ENCODE data around the gene ANKRD29. TPM values are rescaled to one million over a fixed set of nuclear protein-coding genes. Genes with fewer than 3 reads are reported as not detected.

Gene ANKRD29
- total RNA-seq, 6 donors from 2014 or later, result 50.4 to 150 (median 85.8) TPM

- no peaks in the 10 kb centered on the region for H3K9me3 ChIP-seq
- 88 to 94% methylated on average over 5 of the region's 5 CpGs for WGBS, 2 donors
Observed at GRCh38 chr18:23658285-23658684, 4.4 kb downstream of the ANKRD29 start.

GRCh38 chr18:23652232-23652631 is 10.5 kb downstream of the ANKRD29 start:
- ATAC-seq (ENCODE audit: low FRiP score in 2 of 2) (no peak), DNase-seq (no peak)
- H3K27ac ChIP-seq, result peak overlapping the region in 3 of 4 donors; percentile 31 to 51 (median 34)
- H3K9me3 ChIP-seq, result no peaks in the 10 kb centered on the region
- H3K36me3 ChIP-seq, result no peaks in the 10 kb centered on the region
- TF ChIP-seq POLR2AphosphoS5 (IDR thresholded peaks at IDR 0.05) (no peak), POLR2A (IDR thresholded peaks at IDR 0.05) (no peak), EP300 (IDR thresholded peaks at IDR 0.05) (no peak), CTCF (IDR thresholded peaks at IDR 0.05) (no peak)
- no peaks in the 10 kb centered on the region for H3K27me3 ChIP-seq
- no peak overlapping the region for H3K4me3 ChIP-seq
- WGBS, 2 donors, result 72 to 76% methylated on average over 6 of the region's 6 CpGs
- peaks cover 4 to 10% (median 7%) of the 10 kb centered on the region in 4 donors for H3K4me1 ChIP-seq

More at GRCh38 chr18:23658285-23658684, 4.4 kb downstream of the ANKRD29 start:
- H3K27me3 ChIP-seq, result peaks cover 0 to 8% (median 2%) of the 10 kb centered on the region in 4 donors
- TF ChIP-seq EP300 (IDR thresholded peaks at IDR 0.05) (no peak), POLR2A (IDR thresholded peaks at IDR 0.05) (no peak), CTCF (IDR thresholded peaks at IDR 0.05) (no peak), POLR2AphosphoS5 (IDR thresholded peaks at IDR 0.05) (no peak)
- ATAC-seq (ENCODE audit: low FRiP score in 2 of 2) (no peak), DNase-seq (no peak)
- H3K4me3 ChIP-seq, result no peak overlapping the region
- H3K36me3 ChIP-seq, result no peaks in the 10 kb centered on the region
- peaks cover 9 to 22% (median 13%) of the 10 kb centered on the region in 4 donors for H3K4me1 ChIP-seq
- H3K27ac ChIP-seq, result no peak overlapping the region

GRCh38 chr18:23650968-23651927 is 11.5 kb downstream of the ANKRD29 start:
- no peaks in the 10 kb centered on the region for H3K9me3 ChIP-seq
- no peaks in the 10 kb centered on the region for H3K27me3 ChIP-seq
- TF ChIP-seq POLR2A (IDR thresholded peaks at IDR 0.05) (no peak), POLR2AphosphoS5 (IDR thresholded peaks at IDR 0.05) (no peak), EP300 (IDR thresholded peaks at IDR 0.05) (no peak), CTCF (IDR thresholded peaks at IDR 0.05) (no peak)
- H3K36me3 ChIP-seq, result no peaks in the 10 kb centered on the region
- H3K27ac ChIP-seq, result peak overlapping the region; percentile 31 to 51 (median 34)
- DNase-seq (no peak), ATAC-seq (ENCODE audit: low FRiP score in 2 of 2) (peak; percentile 57 to 89)
- 66 to 76% methylated on average over 6 of the region's 6 CpGs for WGBS, 2 donors
- no peak overlapping the region for H3K4me3 ChIP-seq
- peaks cover 4 to 10% (median 7%) of the 10 kb centered on the region in 4 donors for H3K4me1 ChIP-seq

- 51 to 55% methylated on average over 8 of the region's 8 CpGs for WGBS, 2 donors
- DNase-seq (no peak), ATAC-seq (ENCODE audit: low FRiP score in 2 of 2) (no peak)
- TF ChIP-seq POLR2A (IDR thresholded peaks at IDR 0.05) (no peak), CTCF (IDR thresholded peaks at IDR 0.05) (no peak), POLR2AphosphoS5 (IDR thresholded peaks at IDR 0.05) (no peak), EP300 (IDR thresholded peaks at IDR 0.05) (no peak)
- Histone ChIP-seq H3K9me3 (no peaks in the 10 kb centered on the region), H3K4me3 (no peak overlapping the region), H3K27me3 (no peaks in the 10 kb centered on the region), H3K27ac (no peak overlapping the region), H3K4me1 (peaks cover 4 to 10% (median 7%) of the 10 kb centered on the region in 4 donors), H3K36me3 (no peaks in the 10 kb centered on the region)
Observed at GRCh38 chr18:23648940-23649607, 13.6 kb downstream of the ANKRD29 start.
